Measurements from ENCODE around the gene SH2D1B. TPM values are rescaled to one million over a fixed set of nuclear protein-coding genes. Genes with fewer than 3 reads are reported as not detected.
"Not testable (repeated sequence)": the region's sequence is repeated elsewhere in the genome, so short reads cannot be mapped to it uniquely, and the experiment has no call there.

Gene SH2D1B
- total RNA-seq, 4 donors from 2014 or later = 0.21 to 0.27 TPM; not detected in 2

DNA sequence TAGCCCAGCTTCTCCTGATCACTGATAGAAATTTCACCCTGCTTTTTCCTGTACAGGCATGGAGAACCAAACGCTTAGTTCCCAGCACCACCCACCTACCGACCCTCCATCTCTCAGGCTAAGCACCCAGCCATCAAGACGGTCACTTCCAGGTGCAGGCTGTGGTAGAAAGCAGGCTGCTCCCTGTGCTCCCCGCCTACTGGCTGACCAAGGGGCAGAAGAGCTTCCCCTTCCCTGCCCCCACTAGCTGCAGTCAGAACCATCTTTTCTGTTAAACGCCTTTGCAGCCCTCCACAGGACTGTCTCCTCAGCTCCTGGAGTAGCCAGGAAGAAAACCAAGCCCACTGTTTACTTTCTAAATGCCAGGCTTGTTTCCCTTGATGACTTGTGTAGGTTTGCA, 58.2 kb downstream of the SH2D1B start:
- Histone ChIP-seq H3K9me3 (no peaks in the 10 kb centered on the region), H3K27me3 (no peaks in the 10 kb centered on the region), H3K4me1 (no peaks in the 10 kb centered on the region), H3K36me3 (no peaks in the 10 kb centered on the region), H3K4me3 (no peak overlapping the region), H3K27ac (no peak overlapping the region)
- DNase-seq = no peak
- intact Hi-C loops (cut with DNase I; ENCODE audit: low total_unique reads) = no loop called here
- TF ChIP-seq POLR2A (IDR thresholded peaks at IDR 0.05) = no peak

DNA sequence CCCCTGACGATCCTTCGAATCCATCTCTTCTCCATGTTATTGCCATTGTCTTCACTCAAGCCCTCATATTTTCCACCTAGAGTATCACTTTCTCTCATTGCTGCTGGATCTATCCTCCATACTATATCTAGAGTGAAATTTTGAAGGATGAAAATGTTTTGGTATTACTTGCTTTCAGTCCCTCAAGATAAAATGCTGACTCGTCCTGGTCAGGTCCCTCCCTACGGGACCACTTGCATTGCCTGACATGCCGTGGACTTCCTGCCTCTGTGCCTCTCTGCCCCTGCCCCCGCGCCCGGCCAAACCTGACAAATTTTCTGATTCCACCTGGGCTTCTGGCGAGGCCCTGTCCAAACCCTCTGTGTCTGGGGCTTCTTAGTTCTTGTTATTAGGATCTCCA, 58.9 kb downstream of the SH2D1B start:
- Histone ChIP-seq H3K9me3 (no peaks in the 10 kb centered on the region), H3K27me3 (no peaks in the 10 kb centered on the region), H3K27ac (no peak overlapping the region), H3K4me1 (no peaks in the 10 kb centered on the region), H3K4me3 (no peak overlapping the region), H3K36me3 (no peaks in the 10 kb centered on the region)
- TF ChIP-seq POLR2A (IDR thresholded peaks at IDR 0.05) (no peak), CTCF (IDR thresholded peaks at IDR 0.05) (no peak)
- intact Hi-C loops (cut with DNase I; ENCODE audit: low total_unique reads) = no loop called here
- DNase-seq = no peak

GRCh38 chr1:162351874-162352273, 60.1 kb downstream of the SH2D1B start:
- H3K36me3 ChIP-seq; H3K4me1 ChIP-seq; H3K27me3 ChIP-seq; H3K4me3 ChIP-seq; intact Hi-C loops (cut with DNase I; ENCODE audit: low total_unique reads); H3K27ac ChIP-seq; DNase-seq; H3K9me3 ChIP-seq: not testable (repeated sequence)

DNA sequence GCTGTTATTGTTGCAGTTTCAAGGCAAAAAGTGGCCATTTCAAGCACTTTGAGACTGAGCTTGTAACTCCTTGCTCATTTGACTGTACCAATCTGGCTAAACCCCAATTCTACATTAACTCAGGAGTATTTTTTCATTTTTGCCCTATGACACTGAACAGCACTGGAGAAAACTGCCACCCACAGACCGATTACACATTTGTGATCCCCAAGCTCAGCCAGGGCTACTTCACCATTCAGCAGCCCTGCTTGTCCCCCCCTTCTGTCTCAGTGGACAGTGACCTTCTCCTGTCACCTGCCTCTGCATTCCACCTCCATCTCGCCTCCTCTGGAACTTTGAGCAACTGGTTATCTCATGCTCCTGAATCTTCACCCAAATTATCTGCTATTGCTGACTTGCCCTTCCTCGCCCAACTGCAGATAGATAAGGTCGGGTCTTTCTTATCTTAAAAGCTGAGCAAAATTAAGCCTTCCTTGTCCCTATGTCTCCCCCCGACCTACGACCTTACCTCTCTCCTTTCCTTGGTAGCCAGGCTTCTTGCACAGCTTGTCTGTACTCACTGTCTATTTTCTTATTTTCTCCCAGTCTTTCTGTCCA, 60.6 kb downstream of the SH2D1B start:
- no peak for DNase-seq
- intact Hi-C loops (cut with DNase I; ENCODE audit: low total_unique reads) = no loop called here
- H3K4me1 ChIP-seq = no peaks in the 10 kb centered on the region
- no peak overlapping the region for H3K27ac ChIP-seq
- TF ChIP-seq POLR2A (IDR thresholded peaks at IDR 0.05) = no peak
- no peak for TF ChIP-seq CTCF (IDR thresholded peaks at IDR 0.05)
- H3K27me3 ChIP-seq = no peaks in the 10 kb centered on the region
- no peaks in the 10 kb centered on the region for H3K36me3 ChIP-seq
- H3K4me3 ChIP-seq = no peak overlapping the region
- no peaks in the 10 kb centered on the region for H3K9me3 ChIP-seq

DNA sequence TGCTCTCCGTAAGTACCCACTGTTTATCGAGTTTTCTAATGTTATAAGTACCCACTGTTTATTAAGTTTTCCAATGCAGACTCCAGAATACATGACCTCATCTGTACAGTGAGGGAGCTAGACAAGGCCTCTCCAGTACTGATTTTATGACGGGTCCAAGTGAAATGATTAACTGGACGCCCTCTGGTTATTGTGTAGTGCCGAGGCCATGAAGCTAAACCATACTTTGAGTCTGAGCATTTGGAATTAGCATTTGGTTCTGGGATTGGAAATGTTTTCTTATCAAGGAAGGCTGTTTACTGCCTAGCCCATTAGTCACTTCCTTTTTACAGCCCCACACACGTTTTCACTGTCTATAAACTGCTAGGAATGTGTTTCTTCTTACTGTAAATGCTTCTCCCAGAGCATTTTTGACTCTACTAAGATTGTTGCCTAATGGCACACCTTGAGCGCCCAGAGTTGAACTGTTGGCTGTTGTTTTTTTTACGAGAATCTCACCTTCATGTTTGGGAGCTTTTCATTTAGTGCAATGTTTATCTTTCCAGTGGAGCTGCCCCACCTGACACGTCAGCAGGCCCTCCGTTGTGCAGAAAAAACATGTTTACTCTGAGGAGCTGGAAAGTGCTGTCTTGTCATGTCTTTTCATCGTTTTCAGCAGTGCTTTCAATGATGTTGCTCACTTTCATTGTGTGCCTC, 62.2 kb downstream of the SH2D1B start:
- no peaks in the 10 kb centered on the region for H3K36me3 ChIP-seq
- no peak overlapping the region for H3K27ac ChIP-seq
- no peaks in the 10 kb centered on the region for H3K27me3 ChIP-seq
- intact Hi-C loops (cut with DNase I; ENCODE audit: low total_unique reads) = no loop called here
- TF ChIP-seq POLR2A (IDR thresholded peaks at IDR 0.05) (no peak), CTCF (IDR thresholded peaks at IDR 0.05) (no peak)
- H3K9me3 ChIP-seq = no peaks in the 10 kb centered on the region
- no peak for DNase-seq
- no peak overlapping the region for H3K4me3 ChIP-seq
- no peaks in the 10 kb centered on the region for H3K4me1 ChIP-seq

- Histone ChIP-seq H3K36me3 (no peaks in the 10 kb centered on the region), H3K27me3 (no peaks in the 10 kb centered on the region), H3K27ac (no peak overlapping the region), H3K4me1 (no peaks in the 10 kb centered on the region), H3K9me3 (no peaks in the 10 kb centered on the region), H3K4me3 (no peak overlapping the region)
- TF ChIP-seq CTCF (IDR thresholded peaks at IDR 0.05) (no peak), POLR2A (IDR thresholded peaks at IDR 0.05) (no peak)
- no peak for DNase-seq
- intact Hi-C loops (cut with DNase I; ENCODE audit: low total_unique reads) = no loop called here
Measured at GRCh38 chr1:162347281-162347680, 64.7 kb downstream of the SH2D1B start.

Other genes with a start within 250 kb of the SH2D1B start
- not detected for gene SPATA46, start 35.3 kb downstream of the SH2D1B start, total RNA-seq
- gene C1orf226, start 30.4 kb downstream of the SH2D1B start, total RNA-seq = 10 to 100 TPM in 1 of 4 donors, 1 to 10 TPM in 3; 1.3 to 24.4 (median 4.8) TPM
- 10 to 100 TPM in 3 of 4 donors, 1 to 10 TPM in 1; 9.2 to 58.8 (median 31.6) TPM for gene UHMK1, start 85.7 kb upstream of the SH2D1B start, total RNA-seq
- gene UAP1, start 149.6 kb upstream of the SH2D1B start, total RNA-seq = 10 to 100 TPM; 17.7 to 66.5 (median 55.0) TPM
- gene DDR2, start 220.3 kb upstream of the SH2D1B start, total RNA-seq = 100 to 1,000 TPM in 1 of 4 donors, 10 to 100 TPM in 3; 40.0 to 134 (median 74.7) TPM